Measurements from ENCODE around the gene ZNF544. TPM values are rescaled to one million over a fixed set of nuclear protein-coding genes. Genes with fewer than 3 reads are reported as not detected.

The ZNF544 gene
- total RNA-seq, 6 experiments from 2014 or later, result 6.1 to 16.5 (median 10.7) TPM

GRCh38 chr19:58217607-58218391 is 10.9 kb upstream of the ZNF544 start:
- H3K4me3 ChIP-seq, result no peak overlapping the region
- intact Hi-C loops (cut with DNase I), result no loop called here

GRCh38 chr19:58218899-58219298 is 9.8 kb upstream of the ZNF544 start:
- 29% methylated on average over 7 of the region's 9 CpGs for WGBS (ENCODE audit: insufficient coverage, low coverage, low lambda C conversion rate, missing lambda C conversion rate)
- no peak overlapping the region for H3K4me3 ChIP-seq
- H3K27me3 ChIP-seq, result no peaks in the 10 kb centered on the region
- no peaks in the 10 kb centered on the region for H3K36me3 ChIP-seq
- ATAC-seq, result peak in 3 of 4 donors; percentile 25 to 45 (median 37)
- intact Hi-C loops (cut with DNase I), result no loop called here
- no peak for DNase-seq
- no peak for TF ChIP-seq POLR2A (IDR thresholded peaks at IDR 0.05)
- TF ChIP-seq CTCF (IDR thresholded peaks at IDR 0.05), result peak in 3 of 4 donors; percentile 7 to 27 (median 19)
- no peaks in the 10 kb centered on the region for H3K4me1 ChIP-seq
- H3K27ac ChIP-seq, result no peak overlapping the region
- H3K9me3 ChIP-seq, result peaks cover 0 to 45% (median 21%) of the 10 kb centered on the region in 4 donors

More at GRCh38 chr19:58217607-58218391, 10.9 kb upstream of the ZNF544 start:
- peak in 1 of 4 donors; percentile 27 for ATAC-seq
- Histone ChIP-seq H3K9me3 (peaks cover 0 to 56% (median 30%) of the 10 kb centered on the region in 4 donors), H3K36me3 (peaks cover 0 to 7% (median under 1%) of the 10 kb centered on the region in 4 donors), H3K27ac (no peak overlapping the region), H3K4me1 (no peaks in the 10 kb centered on the region), H3K27me3 (no peaks in the 10 kb centered on the region)
- no peak for DNase-seq
- no peak for TF ChIP-seq CTCF (IDR thresholded peaks at IDR 0.05)
- no peak for TF ChIP-seq POLR2A (IDR thresholded peaks at IDR 0.05)
- WGBS (ENCODE audit: insufficient coverage, low coverage, low lambda C conversion rate, missing lambda C conversion rate), result 83% methylated on average over 7 of the region's 25 CpGs

- ATAC-seq (peak in 1 of 4 donors; percentile 59), DNase-seq (no peak)
- intact Hi-C loops (cut with DNase I), result no loop called here
- Histone ChIP-seq H3K4me3 (peak overlapping the region; percentile 65 to 98 (median 73)), H3K27me3 (no peaks in the 10 kb centered on the region), H3K4me1 (peaks cover 0 to 8% (median 1%) of the 10 kb centered on the region in 4 donors), H3K36me3 (peaks cover 0 to 14% (median 4%) of the 10 kb centered on the region in 4 donors), H3K9me3 (peaks cover 0 to 13% (median 3%) of the 10 kb centered on the region in 4 donors), H3K27ac (peak overlapping the region; percentile 20 to 50 (median 24))
- WGBS (ENCODE audit: insufficient coverage, low coverage, low lambda C conversion rate, missing lambda C conversion rate), result 8% methylated on average over 14 of the region's 23 CpGs
- TF ChIP-seq CTCF (IDR thresholded peaks at IDR 0.05) (no peak), POLR2A (IDR thresholded peaks at IDR 0.05) (no peak)
Measured at GRCh38 chr19:58227964-58228584, 640 bp upstream of the ZNF544 start.

GRCh38 chr19:58229255-58229639 is 533 bp downstream of the ZNF544 start:
- DNase-seq, result no peak
- no peak for TF ChIP-seq CTCF (IDR thresholded peaks at IDR 0.05)
- no peak for TF ChIP-seq POLR2A (IDR thresholded peaks at IDR 0.05)
- Histone ChIP-seq H3K9me3 (peaks cover 0 to 13% (median 3%) of the 10 kb centered on the region in 4 donors), H3K4me3 (peak overlapping the region; percentile 65 to 98 (median 73)), H3K36me3 (peaks cover 0 to 17% (median 7%) of the 10 kb centered on the region in 4 donors), H3K27ac (peak overlapping the region in 1 of 3 donors; percentile 50), H3K27me3 (no peaks in the 10 kb centered on the region), H3K4me1 (peaks cover 0 to 8% (median 1%) of the 10 kb centered on the region in 4 donors)
- intact Hi-C loops (cut with DNase I), result no loop called here
- peak; percentile 8 to 33 (median 20) for ATAC-seq
- 0% methylated on average over 1 of the region's 13 CpGs for WGBS (ENCODE audit: insufficient coverage, low coverage, low lambda C conversion rate, missing lambda C conversion rate)

Data from right lobe of liver (tissue), 6 donors.